ENCODE measurements around the gene HOXC5.

HOXC5 gene

GRCh38 chr12:54021432-54022013 is 11.3 kb upstream of the HOXC5 start:
- no peak for DNase-seq

- DNase-seq: no peak
These were observed 9.6 kb upstream of the HOXC5 start for GRCh38 chr12:54022960-54023884.

- no peak for DNase-seq
These were observed 8.7 kb upstream of the HOXC5 start for GRCh38 chr12:54024127-54024526.

- DNase-seq: no peak
These were observed 8.1 kb upstream of the HOXC5 start for GRCh38 chr12:54024581-54025305.

- no peak for DNase-seq
These were observed 7.1 kb upstream of the HOXC5 start for GRCh38 chr12:54025499-54026405.

GRCh38 chr12:54026640-54027441 is 6.0 kb upstream of the HOXC5 start:
- DNase-seq: no peak

GRCh38 chr12:54027442-54027786 is 5.4 kb upstream of the HOXC5 start:
- DNase-seq: no peak

- DNase-seq: no peak
These were observed 4.3 kb upstream of the HOXC5 start, which contains the start of gene HOXC6 for GRCh38 chr12:54028314-54029201. HOXC6 (plus strand) TSS chr12:54028440; CDS start chr12:54028522, 82 bp downstream.

- DNase-seq: no peak
These were observed 3.1 kb upstream of the HOXC5 start for GRCh38 chr12:54029529-54030441.

GRCh38 chr12:54030442-54030801 is 2.4 kb upstream of the HOXC5 start:
- DNase-seq: no peak

- no peak for DNase-seq
These were observed 1.9 kb upstream of the HOXC5 start for GRCh38 chr12:54030889-54031471.

GRCh38 chr12:54031480-54031879 is 1.4 kb upstream of the HOXC5 start:
- no peak for DNase-seq

GRCh38 chr12:54032086-54032619 is 697 bp upstream of the HOXC5 start:
- DNase-seq: no peak

GRCh38 chr12:54033106-54033979 is 493 bp downstream of the HOXC5 start:
- no peak for DNase-seq

GRCh38 chr12:54033980-54034784 is 1.3 kb downstream of the HOXC5 start:
- no peak for DNase-seq

GRCh38 chr12:54034785-54035310 is 2.0 kb downstream of the HOXC5 start:
- DNase-seq: no peak
